ENCODE data around the gene ABCC9.

DNA sequence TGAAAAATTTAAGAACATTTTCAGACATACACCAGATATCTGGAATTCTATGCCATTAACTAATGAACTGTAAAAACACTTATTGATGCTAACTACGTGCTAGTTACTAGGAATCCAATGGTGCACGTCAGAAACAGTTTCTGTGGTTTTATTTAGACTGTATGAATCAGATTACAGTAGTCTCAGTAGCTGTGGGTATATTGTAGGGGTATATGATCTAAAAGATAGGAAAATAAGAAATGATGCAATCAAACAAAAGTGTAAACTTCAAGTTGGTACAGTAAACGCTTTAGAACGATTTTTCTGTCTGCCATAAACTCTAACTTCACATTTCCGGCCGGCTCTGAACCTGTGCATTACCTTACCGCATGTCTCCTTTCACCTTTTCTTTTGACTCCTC lies 2.3 kb downstream of the ABCC9 start:
- TF ChIP-seq CTCF (IDR thresholded peaks at IDR 0.05) (no peak), POLR2A (IDR thresholded peaks at IDR 0.05) (no peak)
